Left renal pelvis (tissue), 4 donors: ENCODE measurements around the gene MIPEP. TPM values are rescaled to one million over a fixed set of nuclear protein-coding genes. Genes with fewer than 3 reads are reported as not detected.
"Not testable (repeated sequence)": the region's sequence is repeated elsewhere in the genome, so short reads cannot be mapped to it uniquely, and the experiment has no call there.

Source experiments
- DNase-seq, 4 donors: peaks; one replicate each; pipeline ENCODE4 v3.0.0-alpha.2; 2013; ENCODE audit warnings: low read depth in 4 of 4, low spot score in 3 of 4
- polyA plus RNA-seq, 4 donors: library from polyadenylated mRNA; unstranded; fragments of 120-200 nt; gene quantifications; one replicate each; pipeline ENCODE4 v1.2.1, GENCODE V29; 2013; ENCODE audit not compliant: insufficient read length in 4 of 4

The MIPEP gene
- polyA plus RNA-seq, result 10 to 100 TPM in 3 of 4 donors, 1 to 10 TPM in 1; 9.2 to 31.4 (median 29.7) TPM

- DNase-seq, result peak; percentile 86 to 93 (median 88)
Observed at GRCh38 chr13:23888658-23889614, at the start of gene MIPEP. Gene MIPEP (minus strand): TSS chr13:23889400. CDS start chr13:23889320, 80 bp downstream.

- no peak for DNase-seq
Observed at GRCh38 chr13:23934520-23934919, 45.3 kb upstream of the MIPEP start.

- no peak for DNase-seq
Observed at GRCh38 chr13:23928985-23929384, 39.8 kb upstream of the MIPEP start.

DNA sequence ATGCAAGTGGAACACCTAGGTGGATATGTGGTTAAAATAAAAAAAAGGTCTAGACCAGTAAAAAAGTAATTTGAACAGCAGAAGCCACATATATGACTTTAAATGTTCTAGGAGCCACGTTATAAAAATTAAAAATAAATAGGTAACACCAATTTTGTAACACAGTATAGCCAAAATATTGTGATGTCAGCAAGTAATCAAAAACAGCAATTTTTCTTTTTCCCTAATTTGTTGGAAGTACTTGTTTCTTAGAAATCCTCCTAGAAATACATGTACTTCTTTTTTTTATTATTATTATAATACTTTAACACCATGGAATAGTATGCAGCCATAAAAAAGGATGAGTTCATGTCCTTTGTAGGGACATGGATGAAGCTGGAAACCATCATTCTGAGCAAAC, 33.8 kb upstream of the MIPEP start:
- DNase-seq, result no peak

- DNase-seq, result no peak
Observed at GRCh38 chr13:23922005-23922932, 33.1 kb upstream of the MIPEP start.

GRCh38 chr13:23921451-23921888, 32.3 kb upstream of the MIPEP start:
- peak; percentile 35 to 56 (median 44) for DNase-seq

- no peak for DNase-seq
Observed at GRCh38 chr13:23919006-23919405, 29.8 kb upstream of the MIPEP start.

GRCh38 chr13:23918208-23918607, 29.0 kb upstream of the MIPEP start:
- DNase-seq, result no peak

- DNase-seq, result no peak
Observed at GRCh38 chr13:23915308-23915707, 26.1 kb upstream of the MIPEP start.

GRCh38 chr13:23912469-23912868, 23.3 kb upstream of the MIPEP start:
- no peak for DNase-seq

GRCh38 chr13:23909606-23910005, 20.4 kb upstream of the MIPEP start:
- DNase-seq, result no peak

GRCh38 chr13:23905766-23906165, 16.6 kb upstream of the MIPEP start:
- no peak for DNase-seq

DNA sequence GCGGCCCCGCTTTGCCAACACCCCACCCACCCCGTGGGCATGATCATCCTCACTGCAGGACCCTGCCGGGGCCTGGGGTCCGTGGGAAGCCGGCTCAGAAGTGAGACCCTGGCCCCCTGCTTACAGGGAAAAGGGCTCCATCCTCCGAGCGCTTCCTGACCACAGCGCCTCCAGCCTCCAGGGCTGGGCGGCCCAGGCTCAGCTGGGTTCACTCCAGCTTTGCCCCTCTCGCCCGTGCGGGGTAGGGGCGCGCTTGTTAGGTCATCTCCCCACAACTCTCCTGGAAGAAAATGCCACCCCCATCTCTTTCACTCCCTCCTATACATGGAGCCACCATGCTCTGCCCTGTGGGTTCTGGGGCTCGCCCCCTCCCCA, 14.7 kb upstream of the MIPEP start:
- no peak for DNase-seq

GRCh38 chr13:23902975-23903905, 14.0 kb upstream of the MIPEP start:
- no peak for DNase-seq

DNA sequence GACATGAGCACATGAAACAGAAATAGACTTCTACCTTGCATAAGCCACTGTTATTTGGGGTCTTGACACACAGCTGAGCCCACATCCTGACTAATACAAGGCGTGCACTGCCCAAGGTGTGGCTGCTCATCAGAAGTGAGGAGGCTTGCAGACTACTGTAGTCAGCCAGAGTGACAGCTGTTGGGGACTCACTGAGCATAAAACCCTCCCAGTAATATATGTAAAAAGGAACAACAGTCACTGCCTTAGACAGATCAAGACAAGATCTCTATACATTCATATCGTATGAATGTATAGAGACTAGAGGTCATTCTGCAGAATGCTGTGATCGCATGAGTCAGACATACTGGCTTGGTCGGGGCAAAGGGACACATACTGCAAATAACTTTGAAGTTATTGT, 12.2 kb upstream of the MIPEP start:
- DNase-seq, result no peak

DNA sequence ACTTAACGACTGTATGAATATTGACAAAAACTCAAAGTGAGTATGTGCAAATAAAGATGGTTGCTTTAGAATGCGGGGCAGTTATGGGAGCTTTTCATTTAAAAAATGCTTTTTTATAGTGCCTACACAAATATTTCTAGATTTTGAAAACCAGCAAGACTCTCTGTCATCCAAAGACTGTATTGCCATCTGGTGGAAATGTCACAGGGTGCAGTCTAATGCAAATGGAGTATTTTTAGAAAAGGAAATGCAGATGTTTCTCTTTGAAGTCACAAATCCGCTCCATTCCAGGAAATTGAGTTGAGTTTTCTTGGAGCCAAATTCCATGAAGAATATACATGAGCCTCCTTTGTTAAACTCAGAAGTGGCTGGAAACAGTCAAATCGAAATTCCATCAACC, 10.4 kb upstream of the MIPEP start:
- peak in 1 of 4 donors; percentile 29 for DNase-seq

DNA sequence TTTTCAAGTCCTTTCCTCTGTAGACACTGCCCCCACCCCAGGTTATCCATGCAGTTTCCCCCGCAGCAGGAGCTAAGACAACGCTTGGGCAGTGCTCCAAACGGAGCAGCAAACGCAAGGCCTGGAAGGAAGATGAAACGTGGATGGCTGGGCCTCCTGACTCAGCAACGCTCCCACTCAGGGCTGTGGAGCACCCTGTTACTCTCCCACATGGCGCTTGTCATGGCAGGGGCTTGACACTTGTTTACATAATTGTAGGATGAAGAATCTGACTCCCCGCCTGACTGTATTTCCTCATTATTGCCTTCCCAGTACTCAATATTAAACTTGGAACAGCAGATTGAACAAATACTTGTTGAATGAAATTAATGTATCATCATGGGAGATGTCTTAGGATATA, 8.9 kb upstream of the MIPEP start:
- no peak for DNase-seq

DNA sequence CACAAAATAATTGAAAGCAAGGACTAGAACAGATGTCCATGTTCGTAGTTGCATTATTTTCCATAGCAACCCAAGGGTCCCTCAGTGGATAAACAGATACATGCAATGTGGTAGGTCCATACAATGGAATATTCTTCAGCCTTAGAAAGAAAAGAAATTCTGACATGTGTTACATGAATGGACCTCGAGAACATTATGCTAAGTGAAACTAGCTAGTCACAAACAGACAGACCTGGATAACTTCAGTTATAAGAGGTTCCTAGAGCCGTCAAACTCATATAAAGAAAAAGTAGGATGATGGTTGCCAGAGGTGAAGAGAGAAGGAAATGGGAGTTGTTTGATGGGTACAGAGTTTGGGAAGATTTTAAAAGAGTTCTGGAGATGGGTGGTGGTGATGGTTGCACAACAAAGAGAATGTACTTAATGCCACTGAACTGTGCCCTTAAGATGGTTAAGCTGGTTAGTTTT, 8.3 kb upstream of the MIPEP start, which contains the start of gene C1QTNF9B:
Gene C1QTNF9B (minus strand): TSS at position 51 of the 468 bp plus-strand sequence.
- DNase-seq, result not testable (repeated sequence)

- not testable (repeated sequence) for DNase-seq
Observed at GRCh38 chr13:23894746-23895145, 5.5 kb upstream of the MIPEP start.

DNA sequence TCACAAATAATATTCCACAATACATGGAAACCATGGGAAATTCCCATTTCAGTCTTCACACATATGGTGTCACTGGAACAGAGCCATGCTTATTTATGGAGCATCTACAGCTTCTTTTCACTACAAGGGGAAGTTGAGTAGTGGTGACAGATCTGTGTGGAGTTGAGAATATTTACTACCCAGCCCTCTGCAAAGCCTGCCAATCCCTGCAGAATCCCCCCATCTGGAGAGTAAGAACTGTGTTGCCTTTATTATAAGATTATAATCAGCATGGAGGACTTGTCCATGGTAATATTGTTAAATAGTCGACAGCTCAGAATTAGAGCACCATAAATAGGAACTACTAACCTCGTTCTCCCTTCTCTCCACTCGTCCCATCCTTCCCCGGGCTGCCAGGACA, 4.6 kb upstream of the MIPEP start:
- not testable (repeated sequence) for DNase-seq
